ENCODE data around the gene MYEOV. TPM values are rescaled to one million over a fixed set of nuclear protein-coding genes. Genes with fewer than 3 reads are reported as not detected.

MYEOV gene
- total RNA-seq, 4 donors from 2014 or later: 1.1 TPM; not detected in 3

DNA sequence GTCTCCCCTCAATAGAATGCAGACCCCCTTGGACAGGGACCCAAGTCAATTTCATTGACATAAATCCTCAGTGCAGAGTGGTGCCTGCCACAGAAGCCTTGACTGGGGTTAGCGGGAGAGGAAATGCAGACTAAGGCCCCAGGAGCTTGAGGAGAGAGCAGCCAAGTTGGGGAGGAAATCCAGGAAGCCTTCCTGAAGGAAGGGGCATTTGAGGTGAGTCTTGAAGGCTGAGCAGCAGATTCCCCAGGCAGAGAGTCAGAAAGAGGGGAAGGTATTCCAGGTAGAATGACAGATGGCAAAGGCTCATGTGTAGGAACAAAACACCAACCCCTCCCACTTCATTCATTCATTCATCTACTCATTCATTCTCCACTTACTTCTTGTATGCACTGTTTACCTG, 10.3 kb downstream of the MYEOV start:
- ATAC-seq: no peak
- TF ChIP-seq POLR2A (IDR thresholded peaks at IDR 0.05): no peak
- Histone ChIP-seq H3K4me1 (peaks cover 0 to 3% of the 10 kb centered on the region in 2 donors), H3K9me3 (no peaks in the 10 kb centered on the region), H3K27ac (no peak overlapping the region), H3K4me3 (no peak overlapping the region), H3K36me3 (no peaks in the 10 kb centered on the region), H3K27me3 (no peaks in the 10 kb centered on the region)
- in situ Hi-C loops (cut with MboI; ENCODE audit: low sequenced_read_pairs in 4 of 4): no loop called here
- DNase-seq: no peak
- intact Hi-C loops (cut with DNase I; ENCODE audit: low total_unique reads): no loop called here

DNA sequence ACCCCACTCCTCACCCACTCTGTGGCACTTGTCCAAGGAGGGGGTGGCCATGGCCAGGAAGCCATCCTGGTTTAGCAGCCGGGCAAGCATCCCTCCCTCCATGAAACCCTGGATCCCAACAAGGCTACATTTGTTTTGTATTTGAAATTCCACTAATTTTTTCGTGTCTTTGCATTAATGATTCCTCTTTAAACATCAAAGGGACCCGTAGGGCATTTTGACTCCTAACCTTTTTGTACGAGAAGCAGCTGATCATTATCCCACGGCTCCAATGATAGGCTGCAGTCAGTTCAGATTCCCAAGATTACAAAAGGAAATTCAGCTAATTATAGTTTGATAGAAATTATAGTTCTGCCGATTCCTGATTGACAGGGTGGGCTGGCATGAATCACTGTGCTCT, 10.7 kb downstream of the MYEOV start:
- no peaks in the 10 kb centered on the region for H3K36me3 ChIP-seq
- no peak overlapping the region for H3K4me3 ChIP-seq
- in situ Hi-C loops (cut with MboI; ENCODE audit: low sequenced_read_pairs in 4 of 4) (no loop called here), intact Hi-C loops (cut with DNase I; ENCODE audit: low total_unique reads) (no loop called here)
- H3K4me1 ChIP-seq: peaks cover 0 to 3% of the 10 kb centered on the region in 2 donors
- ATAC-seq (no peak), DNase-seq (no peak)
- no peaks in the 10 kb centered on the region for H3K9me3 ChIP-seq
- TF ChIP-seq, protein P1, sequence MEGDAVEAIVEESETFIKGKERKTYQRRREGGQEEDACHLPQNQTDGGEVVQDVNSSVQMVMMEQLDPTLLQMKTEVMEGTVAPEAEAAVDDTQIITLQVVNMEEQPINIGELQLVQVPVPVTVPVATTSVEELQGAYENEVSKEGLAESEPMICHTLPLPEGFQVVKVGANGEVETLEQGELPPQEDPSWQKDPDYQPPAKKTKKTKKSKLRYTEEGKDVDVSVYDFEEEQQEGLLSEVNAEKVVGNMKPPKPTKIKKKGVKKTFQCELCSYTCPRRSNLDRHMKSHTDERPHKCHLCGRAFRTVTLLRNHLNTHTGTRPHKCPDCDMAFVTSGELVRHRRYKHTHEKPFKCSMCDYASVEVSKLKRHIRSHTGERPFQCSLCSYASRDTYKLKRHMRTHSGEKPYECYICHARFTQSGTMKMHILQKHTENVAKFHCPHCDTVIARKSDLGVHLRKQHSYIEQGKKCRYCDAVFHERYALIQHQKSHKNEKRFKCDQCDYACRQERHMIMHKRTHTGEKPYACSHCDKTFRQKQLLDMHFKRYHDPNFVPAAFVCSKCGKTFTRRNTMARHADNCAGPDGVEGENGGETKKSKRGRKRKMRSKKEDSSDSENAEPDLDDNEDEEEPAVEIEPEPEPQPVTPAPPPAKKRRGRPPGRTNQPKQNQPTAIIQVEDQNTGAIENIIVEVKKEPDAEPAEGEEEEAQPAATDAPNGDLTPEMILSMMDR (IDR thresholded peaks at IDR 0.05 in 4 of 5, conservative IDR thresholded peaks at IDR 0.05 in 1 of 5): no peak
- TF ChIP-seq POLR2A (IDR thresholded peaks at IDR 0.05): no peak
- H3K27ac ChIP-seq: no peak overlapping the region
- no peaks in the 10 kb centered on the region for H3K27me3 ChIP-seq

GRCh38 chr11:69305885-69306540, 12.1 kb downstream of the MYEOV start:
- in situ Hi-C loops (cut with MboI; ENCODE audit: low sequenced_read_pairs in 4 of 4): no loop called here
- ATAC-seq: no peak
- TF ChIP-seq POLR2A (IDR thresholded peaks at IDR 0.05): no peak
- TF ChIP-seq, protein P1 (IDR thresholded peaks at IDR 0.05 in 4 of 5, conservative IDR thresholded peaks at IDR 0.05 in 1 of 5): no peak
- DNase-seq: no peak
- intact Hi-C loops (cut with DNase I; ENCODE audit: low total_unique reads): no loop called here
- Histone ChIP-seq H3K36me3 (no peaks in the 10 kb centered on the region), H3K27me3 (no peaks in the 10 kb centered on the region), H3K27ac (no peak overlapping the region), H3K4me1 (peaks cover 0 to 3% of the 10 kb centered on the region in 2 donors), H3K9me3 (no peaks in the 10 kb centered on the region), H3K4me3 (no peak overlapping the region)

DNA sequence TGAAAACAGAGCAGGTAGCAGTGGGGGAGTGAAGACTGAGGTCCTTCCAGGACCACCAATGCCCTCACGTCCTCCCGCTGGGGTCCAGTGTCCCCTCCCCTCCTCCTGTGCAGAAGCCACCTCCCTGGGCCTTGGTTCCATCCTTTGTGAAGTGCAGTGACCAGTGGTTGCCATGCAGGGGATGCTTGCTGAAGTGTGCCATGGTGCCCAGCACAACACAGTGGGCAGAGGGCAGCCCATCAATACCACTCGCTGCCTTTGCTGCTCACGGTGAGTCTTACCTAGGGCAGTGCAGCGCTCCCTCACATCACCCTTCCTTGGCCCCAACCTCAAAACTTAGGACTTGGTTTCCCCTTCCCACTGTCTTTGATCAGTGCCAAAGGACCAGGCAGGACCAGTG, 12.9 kb downstream of the MYEOV start:
- in situ Hi-C loops (cut with MboI; ENCODE audit: low sequenced_read_pairs in 4 of 4): no loop called here
- DNase-seq (no peak), ATAC-seq (no peak)
- no peak for TF ChIP-seq POLR2A (IDR thresholded peaks at IDR 0.05)
- TF ChIP-seq, protein P1 (IDR thresholded peaks at IDR 0.05 in 4 of 5, conservative IDR thresholded peaks at IDR 0.05 in 1 of 5): no peak
- H3K4me1 ChIP-seq: peaks cover 0 to 1% of the 10 kb centered on the region in 2 donors
- no peaks in the 10 kb centered on the region for H3K36me3 ChIP-seq
- no peak overlapping the region for H3K27ac ChIP-seq
- H3K9me3 ChIP-seq: no peaks in the 10 kb centered on the region
- intact Hi-C loops (cut with DNase I; ENCODE audit: low total_unique reads): no loop called here
- no peak overlapping the region for H3K4me3 ChIP-seq
- H3K27me3 ChIP-seq: no peaks in the 10 kb centered on the region

GRCh38 chr11:69307421-69307820, 13.5 kb downstream of the MYEOV start:
- TF ChIP-seq, protein P1 (IDR thresholded peaks at IDR 0.05 in 4 of 5, conservative IDR thresholded peaks at IDR 0.05 in 1 of 5): no peak
- TF ChIP-seq POLR2A (IDR thresholded peaks at IDR 0.05): no peak
- in situ Hi-C loops (cut with MboI; ENCODE audit: low sequenced_read_pairs in 4 of 4): no loop called here
- ATAC-seq: no peak

More at GRCh38 chr11:69307421-69307820, 13.5 kb downstream of the MYEOV start:
- H3K27me3 ChIP-seq: no peaks in the 10 kb centered on the region
- no peaks in the 10 kb centered on the region for H3K36me3 ChIP-seq
- no peaks in the 10 kb centered on the region for H3K4me1 ChIP-seq
- H3K27ac ChIP-seq: no peak overlapping the region
- intact Hi-C loops (cut with DNase I; ENCODE audit: low total_unique reads): no loop called here
- DNase-seq: no peak
- H3K4me3 ChIP-seq: no peak overlapping the region
- no peaks in the 10 kb centered on the region for H3K9me3 ChIP-seq

All from gastrocnemius medialis (tissue), 4 donors.